ENCODE measurements around the gene CAPZA1. TPM values are rescaled to one million over a fixed set of nuclear protein-coding genes. Genes with fewer than 3 reads are reported as not detected.

The CAPZA1 gene
- total RNA-seq, 1 experiment from 2014 or later = 171 TPM

DNA sequence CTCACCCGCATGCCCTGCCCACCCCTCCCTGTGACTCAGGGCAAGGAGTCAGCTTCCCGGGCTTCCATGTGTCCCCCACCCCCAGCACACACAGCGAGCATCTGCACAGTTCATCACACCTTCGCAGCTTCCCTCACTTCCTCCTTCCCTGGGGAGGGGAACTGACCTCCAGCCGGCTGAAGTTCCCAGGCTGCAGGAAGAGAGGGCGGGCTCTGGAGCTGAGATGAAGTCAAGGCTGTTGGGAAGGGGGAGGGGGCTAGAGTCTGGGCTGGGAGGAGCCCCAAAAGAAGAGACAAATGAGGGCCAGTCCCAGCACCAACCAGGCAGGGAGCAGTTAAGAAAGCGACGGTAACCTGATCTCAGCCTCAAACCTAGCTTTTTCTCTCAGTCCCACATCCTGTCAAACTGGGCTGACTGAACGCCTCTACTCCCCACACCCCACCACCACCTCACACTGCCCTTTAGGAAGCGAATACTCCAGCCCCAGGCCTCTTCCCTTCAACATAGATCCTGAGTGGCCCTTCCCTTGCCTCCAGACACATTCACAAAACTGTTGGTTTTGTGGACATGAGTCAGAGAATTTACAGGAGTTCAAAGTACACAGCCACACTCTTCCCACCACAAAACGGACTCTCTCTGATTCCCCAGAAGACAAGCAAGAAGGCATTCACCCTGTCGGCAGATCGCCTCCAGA, 85.4 kb downstream of the CAPZA1 start:
- BruUV-seq (replicated peaks) = TSS peak; percentile 23
- TF ChIP-seq, protein P1, sequence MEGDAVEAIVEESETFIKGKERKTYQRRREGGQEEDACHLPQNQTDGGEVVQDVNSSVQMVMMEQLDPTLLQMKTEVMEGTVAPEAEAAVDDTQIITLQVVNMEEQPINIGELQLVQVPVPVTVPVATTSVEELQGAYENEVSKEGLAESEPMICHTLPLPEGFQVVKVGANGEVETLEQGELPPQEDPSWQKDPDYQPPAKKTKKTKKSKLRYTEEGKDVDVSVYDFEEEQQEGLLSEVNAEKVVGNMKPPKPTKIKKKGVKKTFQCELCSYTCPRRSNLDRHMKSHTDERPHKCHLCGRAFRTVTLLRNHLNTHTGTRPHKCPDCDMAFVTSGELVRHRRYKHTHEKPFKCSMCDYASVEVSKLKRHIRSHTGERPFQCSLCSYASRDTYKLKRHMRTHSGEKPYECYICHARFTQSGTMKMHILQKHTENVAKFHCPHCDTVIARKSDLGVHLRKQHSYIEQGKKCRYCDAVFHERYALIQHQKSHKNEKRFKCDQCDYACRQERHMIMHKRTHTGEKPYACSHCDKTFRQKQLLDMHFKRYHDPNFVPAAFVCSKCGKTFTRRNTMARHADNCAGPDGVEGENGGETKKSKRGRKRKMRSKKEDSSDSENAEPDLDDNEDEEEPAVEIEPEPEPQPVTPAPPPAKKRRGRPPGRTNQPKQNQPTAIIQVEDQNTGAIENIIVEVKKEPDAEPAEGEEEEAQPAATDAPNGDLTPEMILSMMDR (conservative IDR thresholded peaks at IDR 0.05; ENCODE audit: low read depth, low read length) = no peak
- no peak for TF ChIP-seq EZH2 (IDR thresholded peaks at IDR 0.05; ENCODE audit: borderline replicate concordance, low read depth, low read length, poor library complexity, severe bottlenecking)
- intact Hi-C loops (cut with micrococcal nuclease; ENCODE audit: unreplicated experiment) = loop anchor here (5.0 kb wide), 1 partner anchor 203 kb away; no protein-coding TSS in a partner anchor
- CTCF ChIA-PET = interaction anchor here (0.5 to 1.0 kb wide), 3 partner anchors 10 to 197 kb away, joined by 3 to 7 read pairs (median 4); partner anchors contain the start of gene PPM1J
- Histone ChIP-seq H3K4me1 (ENCODE audit: insufficient read depth, low read length, poor library complexity, severe bottlenecking) (peaks cover 39% of the 10 kb centered on the region), H3K27ac (ENCODE audit: low read depth, low read length, poor library complexity, severe bottlenecking) (peak overlapping the region; percentile 75), H3K27me3 (replicated peaks; ENCODE audit: insufficient read depth, low read depth, low read length, poor library complexity) (no peaks in the 10 kb centered on the region), H3K9me3 (ENCODE audit: low read depth, low read length, poor library complexity, severe bottlenecking) (no peaks in the 10 kb centered on the region), H3K36me3 (ENCODE audit: insufficient read depth, low read length, poor library complexity, severe bottlenecking) (peaks cover 4% of the 10 kb centered on the region), H3K4me3 (ENCODE audit: low read depth, low read length, poor library complexity, severe bottlenecking) (peak overlapping the region; percentile 64)
- POLR2A ChIA-PET (ENCODE audit: low non-redundant PET) = interaction anchor here (0.6 kb wide), 2 partner anchors 16 to 33 kb away, joined by 3 to 4 read pairs; no protein-coding TSS in a partner anchor
- peak; percentile 96 for DNase-seq (ENCODE audit: low spot score)

DNA sequence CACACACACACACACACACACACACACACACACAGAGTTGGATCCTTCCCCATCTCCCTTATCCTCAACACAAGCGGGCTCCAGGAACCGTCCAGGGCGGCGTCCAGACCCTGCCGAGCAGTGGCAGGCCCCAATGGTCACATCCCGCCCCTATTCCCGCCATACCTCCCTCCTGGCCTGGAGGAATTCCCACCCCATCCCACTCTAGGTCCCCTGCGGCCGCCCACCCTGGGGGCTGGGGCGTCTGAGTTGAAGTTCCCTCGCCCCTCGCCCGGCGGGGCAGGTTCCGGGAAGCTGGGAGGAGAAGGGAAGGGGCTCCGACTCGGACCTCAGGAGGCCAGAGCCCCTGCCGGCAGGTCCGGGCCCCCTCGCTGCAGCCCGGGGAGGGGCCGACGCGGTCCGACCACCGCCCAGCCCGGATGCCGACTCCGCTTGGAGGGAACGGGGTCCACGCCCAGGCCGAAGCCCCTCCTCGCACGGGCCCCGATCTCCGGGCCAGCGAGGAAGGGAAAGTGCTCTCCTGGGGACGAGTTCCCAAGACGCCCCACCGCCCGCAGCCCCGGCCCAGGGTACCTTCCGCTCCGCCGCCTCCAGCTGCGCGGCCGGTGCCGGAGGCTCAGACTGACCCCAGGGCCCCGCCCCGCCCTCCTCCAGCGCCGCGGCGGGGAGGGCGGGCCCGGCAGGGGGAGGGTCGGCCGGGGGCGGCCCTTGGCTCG, 87.0 kb downstream of the CAPZA1 start, which contains the start of gene RHOC:
TSS of gene RHOC (minus strand) at position 623 of the 716 bp plus-strand sequence. CDS start 3,328 bp downstream, outside the sequence.
- Histone ChIP-seq H3K27me3 (replicated peaks; ENCODE audit: insufficient read depth, low read depth, low read length, poor library complexity) (no peaks in the 10 kb centered on the region), H3K9me3 (ENCODE audit: low read depth, low read length, poor library complexity, severe bottlenecking) (no peaks in the 10 kb centered on the region), H3K4me1 (ENCODE audit: insufficient read depth, low read length, poor library complexity, severe bottlenecking) (peaks cover 23% of the 10 kb centered on the region), H3K27ac (ENCODE audit: low read depth, low read length, poor library complexity, severe bottlenecking) (peak within 1 kb of the TSS; percentile 75), H3K36me3 (ENCODE audit: insufficient read depth, low read length, poor library complexity, severe bottlenecking) (no peaks in the 10 kb centered on the region), H3K4me3 (ENCODE audit: low read depth, low read length, poor library complexity, severe bottlenecking) (peak within 1 kb of the TSS; percentile 64)
- TF ChIP-seq, protein P1 (conservative IDR thresholded peaks at IDR 0.05; ENCODE audit: low read depth, low read length) = no peak
- no peak for TF ChIP-seq EZH2 (IDR thresholded peaks at IDR 0.05; ENCODE audit: borderline replicate concordance, low read depth, low read length, poor library complexity, severe bottlenecking)
- DNase-seq (ENCODE audit: low spot score) = peak; percentile 51
- CTCF ChIA-PET = no interaction called here
- no TSS peak for BruUV-seq (replicated peaks)
- POLR2A ChIA-PET (ENCODE audit: low non-redundant PET) = no interaction called here
- intact Hi-C loops (cut with micrococcal nuclease; ENCODE audit: unreplicated experiment) = loop anchor here (1.0 to 5.0 kb wide), 3 partner anchors 92 to 316 kb away; no protein-coding TSS in a partner anchor

- DNase-seq (ENCODE audit: low spot score) = peak; percentile 87
- no peak overlapping the region for H3K27ac ChIP-seq (ENCODE audit: low read depth, low read length, poor library complexity, severe bottlenecking)
- POLR2A ChIA-PET (ENCODE audit: low non-redundant PET) = no interaction called here
- H3K27me3 ChIP-seq (replicated peaks; ENCODE audit: insufficient read depth, low read depth, low read length, poor library complexity) = no peaks in the 10 kb centered on the region
- no TSS peak for BruUV-seq (replicated peaks)
- H3K4me1 ChIP-seq (ENCODE audit: insufficient read depth, low read length, poor library complexity, severe bottlenecking) = peaks cover 22% of the 10 kb centered on the region
- H3K4me3 ChIP-seq (ENCODE audit: low read depth, low read length, poor library complexity, severe bottlenecking) = peak overlapping the region; percentile 64
- CTCF ChIA-PET = interaction anchor here (0.7 to 1.2 kb wide), 2 partner anchors 89 to 313 kb away, joined by 3 to 6 read pairs; partner anchors contain the start of gene ST7L
- no peaks in the 10 kb centered on the region for H3K9me3 ChIP-seq (ENCODE audit: low read depth, low read length, poor library complexity, severe bottlenecking)
- intact Hi-C loops (cut with micrococcal nuclease; ENCODE audit: unreplicated experiment) = loop anchor here (1.0 to 5.0 kb wide), 3 partner anchors 93 to 317 kb away; no protein-coding TSS in a partner anchor
- H3K36me3 ChIP-seq (ENCODE audit: insufficient read depth, low read length, poor library complexity, severe bottlenecking) = no peaks in the 10 kb centered on the region
- TF ChIP-seq EZH2 (IDR thresholded peaks at IDR 0.05; ENCODE audit: borderline replicate concordance, low read depth, low read length, poor library complexity, severe bottlenecking) = no peak
- TF ChIP-seq, protein P1 (conservative IDR thresholded peaks at IDR 0.05; ENCODE audit: low read depth, low read length) = peak; percentile 86
Observed at GRCh38 chr1:112707221-112708001, 87.8 kb downstream of the CAPZA1 start.
